Coronary artery (tissue), 2 donors: ENCODE results near the gene RIOK2.
"Not testable (repeated sequence)": the region's sequence is repeated elsewhere in the genome, so short reads cannot be mapped to it uniquely, and the experiment has no call there.

ENCODE experiments used
- DNase-seq: peaks from one replicate; pipeline ENCODE4 v3.0.0-alpha.2; 2017; ENCODE audit warnings: low spot score
- H3K27ac ChIP-seq, 2 donors: fragments of 200-600 bp; sonication (generic); one replicate each; pipeline ENCODE4 v1.5.1; 2016 to 2019
- H3K4me3 ChIP-seq: fragments of 200-600 bp; sonication (generic); 2 replicates; pipeline ENCODE4 v1.5.1; 2016; ENCODE audit warnings: mild to moderate bottlenecking, moderate library complexity
- TF ChIP-seq, protein P1 (sequence below): fragments of 200-600 bp; sonication (generic); IDR thresholded peaks from one replicate; pipeline ENCODE4 v1.5.1; 2019; ENCODE audit warnings: antibody characterized with exemption

The RIOK2 gene

DNA sequence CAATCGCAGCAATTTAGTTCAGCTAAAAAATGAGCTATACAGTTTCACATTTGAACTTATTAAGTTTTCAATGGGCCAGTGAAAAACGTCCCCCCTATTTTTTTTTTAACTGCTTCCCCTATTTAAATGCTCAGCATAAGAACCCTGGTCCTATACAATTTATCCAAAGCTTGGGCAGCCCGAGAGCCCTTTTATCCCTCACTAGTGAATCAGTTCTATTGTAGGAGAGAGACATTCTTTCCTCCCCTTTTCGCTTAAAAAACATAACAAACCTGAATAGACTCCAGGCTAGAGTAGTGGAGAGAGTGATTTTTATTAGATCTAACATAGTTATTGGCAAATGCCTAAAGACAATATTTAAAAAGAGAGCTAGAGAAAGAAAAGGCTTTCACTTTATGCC is 42.0 kb downstream of the RIOK2 start:
- H3K27ac ChIP-seq, result no peak overlapping the region
- TF ChIP-seq, protein P1, sequence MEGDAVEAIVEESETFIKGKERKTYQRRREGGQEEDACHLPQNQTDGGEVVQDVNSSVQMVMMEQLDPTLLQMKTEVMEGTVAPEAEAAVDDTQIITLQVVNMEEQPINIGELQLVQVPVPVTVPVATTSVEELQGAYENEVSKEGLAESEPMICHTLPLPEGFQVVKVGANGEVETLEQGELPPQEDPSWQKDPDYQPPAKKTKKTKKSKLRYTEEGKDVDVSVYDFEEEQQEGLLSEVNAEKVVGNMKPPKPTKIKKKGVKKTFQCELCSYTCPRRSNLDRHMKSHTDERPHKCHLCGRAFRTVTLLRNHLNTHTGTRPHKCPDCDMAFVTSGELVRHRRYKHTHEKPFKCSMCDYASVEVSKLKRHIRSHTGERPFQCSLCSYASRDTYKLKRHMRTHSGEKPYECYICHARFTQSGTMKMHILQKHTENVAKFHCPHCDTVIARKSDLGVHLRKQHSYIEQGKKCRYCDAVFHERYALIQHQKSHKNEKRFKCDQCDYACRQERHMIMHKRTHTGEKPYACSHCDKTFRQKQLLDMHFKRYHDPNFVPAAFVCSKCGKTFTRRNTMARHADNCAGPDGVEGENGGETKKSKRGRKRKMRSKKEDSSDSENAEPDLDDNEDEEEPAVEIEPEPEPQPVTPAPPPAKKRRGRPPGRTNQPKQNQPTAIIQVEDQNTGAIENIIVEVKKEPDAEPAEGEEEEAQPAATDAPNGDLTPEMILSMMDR, result no peak
- no peak overlapping the region for H3K4me3 ChIP-seq
- DNase-seq, result no peak

DNA sequence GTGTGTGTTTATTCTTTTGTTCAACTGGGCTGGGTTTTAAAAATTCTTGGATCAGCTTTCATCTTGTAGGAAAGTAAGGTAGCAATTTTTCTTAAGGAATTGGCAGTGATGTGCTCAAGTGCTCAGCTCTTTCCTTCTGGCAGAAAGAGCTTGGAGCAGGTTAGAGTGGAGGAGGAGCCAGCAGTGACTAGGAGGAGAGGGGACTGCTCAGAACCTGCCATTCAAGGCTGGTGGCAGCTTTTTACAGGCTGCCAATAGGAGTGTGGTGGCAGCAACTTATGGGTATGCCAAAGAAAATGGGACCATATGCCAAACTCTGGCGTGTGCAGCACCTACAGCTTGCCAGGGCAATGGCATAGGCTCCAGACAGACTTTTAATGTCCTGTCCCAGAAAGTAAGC is 42.8 kb downstream of the RIOK2 start:
- not testable (repeated sequence) for H3K4me3 ChIP-seq, DNase-seq, H3K27ac ChIP-seq

DNA sequence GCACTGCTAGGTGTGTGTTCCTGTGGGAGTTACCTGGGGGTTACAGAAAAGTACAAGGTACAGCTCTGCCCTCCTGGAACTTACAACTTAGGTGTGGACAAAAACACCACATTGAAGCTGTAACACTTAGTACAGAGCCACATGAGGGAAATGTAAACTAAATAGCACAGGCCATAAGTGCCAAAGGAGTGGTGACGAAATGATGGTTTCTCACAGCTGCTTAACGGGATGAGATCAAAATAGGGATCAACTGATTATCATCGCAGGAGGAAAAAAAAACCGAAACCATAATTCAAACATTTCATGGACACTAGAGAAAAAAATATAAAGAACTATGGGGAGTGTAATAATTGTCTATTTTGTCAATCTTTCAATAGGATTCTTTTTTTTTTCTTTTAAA is 46.6 kb downstream of the RIOK2 start:
- TF ChIP-seq, protein P1, result no peak
- Histone ChIP-seq H3K27ac (no peak overlapping the region), H3K4me3 (no peak overlapping the region)
- DNase-seq, result no peak

DNA sequence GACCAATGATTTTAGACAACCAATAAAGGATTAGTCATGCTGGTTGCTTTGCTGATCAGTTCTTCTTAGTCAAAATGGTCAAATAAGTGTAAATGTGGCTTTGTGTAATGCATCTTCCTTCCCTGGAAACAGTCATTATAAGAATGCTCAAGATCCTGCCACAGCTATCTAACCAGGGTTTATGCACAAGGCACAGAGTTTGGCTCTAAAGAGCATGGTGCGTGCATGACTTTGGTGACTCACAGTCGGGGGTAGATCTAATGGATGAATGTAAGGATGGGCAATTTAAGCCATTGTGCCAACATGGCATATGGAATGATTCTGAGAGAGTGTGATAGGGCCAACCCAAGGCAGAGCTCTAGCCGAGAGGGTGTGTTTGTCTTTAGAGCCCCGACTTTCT is 47.2 kb downstream of the RIOK2 start:
- TF ChIP-seq, protein P1, result no peak
- DNase-seq, result no peak
- H3K27ac ChIP-seq, result no peak overlapping the region
- H3K4me3 ChIP-seq, result no peak overlapping the region

DNA sequence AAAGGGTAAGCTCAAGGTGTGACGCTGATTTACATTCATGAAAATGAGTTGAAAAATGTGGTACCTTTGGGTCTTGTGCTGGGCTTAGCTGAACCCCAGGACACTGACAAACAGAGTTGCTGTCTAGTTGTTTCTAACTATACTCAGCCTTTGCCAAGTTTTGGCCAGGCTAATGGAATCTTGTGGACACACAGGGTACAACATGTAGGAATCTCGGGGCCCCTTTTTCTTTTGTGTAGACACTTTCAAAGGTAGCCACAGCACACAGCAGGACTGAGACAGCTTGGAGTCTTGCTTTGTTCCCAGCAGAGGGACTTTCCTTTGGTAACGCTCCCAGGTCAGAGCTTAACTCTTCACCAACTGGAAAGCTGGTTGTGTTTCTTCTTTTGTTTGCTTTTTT is 48.4 kb downstream of the RIOK2 start:
- no peak for DNase-seq
- TF ChIP-seq, protein P1, result no peak
- no peak overlapping the region for H3K27ac ChIP-seq
- no peak overlapping the region for H3K4me3 ChIP-seq

DNA sequence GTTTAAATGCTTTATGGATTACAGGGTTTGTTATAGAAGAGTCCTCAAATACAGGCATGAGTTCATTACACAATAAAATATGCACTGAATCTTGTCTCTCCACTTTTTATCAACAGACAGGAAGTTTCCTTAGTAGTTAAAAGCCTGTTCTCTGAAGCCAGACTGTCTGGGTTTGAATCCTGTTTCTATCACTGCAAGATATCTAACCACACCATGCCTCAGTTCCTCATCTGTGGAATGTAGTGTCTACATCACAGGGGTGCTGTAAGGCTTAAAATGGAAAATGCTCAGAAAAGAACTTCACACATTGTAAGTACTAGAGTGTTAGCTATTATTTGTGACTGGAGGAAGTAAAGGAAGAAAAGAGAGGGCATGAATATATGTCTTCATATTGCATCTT is 49.9 kb downstream of the RIOK2 start:
- Histone ChIP-seq H3K27ac (no peak overlapping the region), H3K4me3 (no peak overlapping the region)
- TF ChIP-seq, protein P1, result no peak
- no peak for DNase-seq

DNA sequence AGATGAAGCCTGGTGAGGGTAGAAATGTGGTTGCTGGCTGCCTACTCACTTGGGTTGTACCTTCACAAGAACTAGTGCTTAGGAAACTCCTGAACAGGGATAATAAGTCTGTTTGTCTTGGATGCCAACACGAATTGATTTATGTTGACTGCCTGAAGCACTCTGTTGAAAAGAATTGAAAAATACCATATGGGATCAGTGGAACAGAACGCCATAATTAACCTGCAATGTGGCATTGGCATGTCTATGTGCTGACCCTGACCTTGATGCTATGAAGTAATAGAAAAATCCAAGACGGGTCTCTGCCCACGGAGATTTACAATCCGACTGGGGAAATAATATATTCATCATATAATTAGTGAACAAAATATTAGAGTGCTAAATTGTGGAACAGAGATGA is 51.1 kb downstream of the RIOK2 start:
- TF ChIP-seq, protein P1, result no peak
- no peak for DNase-seq

DNA sequence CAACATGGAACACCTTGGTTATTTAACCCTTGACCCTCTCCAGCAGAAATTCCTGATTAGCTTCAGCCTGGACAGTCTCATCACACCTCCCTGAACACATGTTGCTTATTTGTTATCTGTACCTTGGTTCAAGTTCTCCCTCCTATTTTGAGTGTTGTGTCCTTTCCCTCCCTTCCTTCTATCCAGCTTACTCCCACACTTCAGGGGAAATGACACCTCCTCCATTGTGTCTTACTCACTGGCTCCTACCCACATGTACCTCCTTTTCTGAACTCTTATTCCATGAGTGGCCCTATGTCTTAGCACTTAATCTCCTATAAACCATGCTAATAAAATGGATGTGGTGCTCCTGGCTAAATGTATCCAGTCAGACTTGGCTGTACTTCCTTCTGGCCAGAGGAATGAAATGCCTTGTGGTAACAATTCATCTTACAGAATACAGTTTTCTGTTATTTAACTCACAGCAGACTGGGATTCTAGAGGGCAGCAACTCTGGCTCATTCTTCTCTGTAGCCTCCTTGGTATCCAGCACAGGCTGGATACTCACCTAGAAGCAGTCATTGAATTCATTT is 51.8 kb downstream of the RIOK2 start:
- H3K27ac ChIP-seq, result no peak overlapping the region
- no peak overlapping the region for H3K4me3 ChIP-seq

More for the DNA sequence above, 51.1 kb downstream of the RIOK2 start:
- Histone ChIP-seq H3K27ac (no peak overlapping the region), H3K4me3 (no peak overlapping the region)

More for the DNA sequence above, 51.8 kb downstream of the RIOK2 start:
- TF ChIP-seq, protein P1, result no peak
- DNase-seq, result no peak
